ENCODE results near the gene TSPO2.

The TSPO2 gene

GRCh38 chr6:41050536-41050935 lies 8.3 kb downstream of the TSPO2 start:
- no peak for DNase-seq (ENCODE audit: low read depth in 3 of 3)

GRCh38 chr6:41051873-41052272 lies 9.6 kb downstream of the TSPO2 start:
- no peak for DNase-seq (ENCODE audit: low read depth in 3 of 3)

GRCh38 chr6:41053041-41053440 lies 10.8 kb downstream of the TSPO2 start, which contains the start of gene APOBEC2:
Gene APOBEC2, plus strand, starts transcription at chr6:41053202. Its CDS starts 146 bp downstream, at chr6:41053348.
- no peak for DNase-seq (ENCODE audit: low read depth in 3 of 3)

GRCh38 chr6:41054511-41054910 lies 12.2 kb downstream of the TSPO2 start:
- no peak for DNase-seq (ENCODE audit: low read depth in 3 of 3)

- no peak for DNase-seq (ENCODE audit: low read depth in 3 of 3)
Observed at GRCh38 chr6:41055149-41055548, 12.9 kb downstream of the TSPO2 start.

GRCh38 chr6:41056768-41057490 lies 14.7 kb downstream of the TSPO2 start:
- DNase-seq (ENCODE audit: low read depth in 3 of 3): no peak

GRCh38 chr6:41058783-41059181 lies 16.5 kb downstream of the TSPO2 start:
- no peak for DNase-seq (ENCODE audit: low read depth in 3 of 3)

- no peak for DNase-seq (ENCODE audit: low read depth in 3 of 3)
Observed at GRCh38 chr6:41059556-41059955, 17.3 kb downstream of the TSPO2 start.

- DNase-seq (ENCODE audit: low read depth in 3 of 3): no peak
Observed at GRCh38 chr6:41061196-41061726, 19.0 kb downstream of the TSPO2 start.

- no peak for DNase-seq (ENCODE audit: low read depth in 3 of 3)
Observed at GRCh38 chr6:41062056-41062455, 19.8 kb downstream of the TSPO2 start.

GRCh38 chr6:41063884-41064285 lies 21.6 kb downstream of the TSPO2 start:
- DNase-seq (ENCODE audit: low read depth in 3 of 3): no peak

- DNase-seq (ENCODE audit: low read depth in 3 of 3): no peak
Observed at GRCh38 chr6:41064841-41065240, 22.6 kb downstream of the TSPO2 start.

- DNase-seq (ENCODE audit: low read depth in 3 of 3): no peak
Observed at GRCh38 chr6:41065550-41066026, 23.3 kb downstream of the TSPO2 start.

GRCh38 chr6:41066867-41067304 lies 24.6 kb downstream of the TSPO2 start:
- DNase-seq (ENCODE audit: low read depth in 3 of 3): peak; percentile 27 to 49 (median 41)

- peak in 1 of 3 experiments; percentile 67 for DNase-seq (ENCODE audit: low read depth in 3 of 3)
Observed at GRCh38 chr6:41071501-41071922, 29.2 kb downstream of the TSPO2 start.

- DNase-seq (ENCODE audit: low read depth in 3 of 3): peak; percentile 99 to 100 (median 100)
Observed at GRCh38 chr6:41071923-41072835, 29.9 kb downstream of the TSPO2 start, which contains the start of gene OARD1. Gene OARD1, minus strand, starts transcription at chr6:41072356. Its CDS starts 722 bp downstream, at chr6:41071634.

GRCh38 chr6:41072836-41073202 lies 30.6 kb downstream of the TSPO2 start, which contains the start of gene NFYA:
Gene NFYA, plus strand, starts transcription at chr6:41072974. Its CDS starts 6,116 bp downstream, at chr6:41079090.
- DNase-seq (ENCODE audit: low read depth in 3 of 3): peak in 1 of 3 experiments; percentile 100

GRCh38 chr6:41073203-41073967 lies 31.1 kb downstream of the TSPO2 start:
- peak; percentile 58 to 82 (median 62) for DNase-seq (ENCODE audit: low read depth in 3 of 3)

GRCh38 chr6:41073968-41074691 lies 31.9 kb downstream of the TSPO2 start:
- DNase-seq (ENCODE audit: low read depth in 3 of 3): no peak

- DNase-seq (ENCODE audit: low read depth in 3 of 3): no peak
Observed at GRCh38 chr6:41074692-41075436, 32.6 kb downstream of the TSPO2 start.

All from stimulated activated CD4-positive, alpha-beta T cell treated with anti-CD3 and anti-CD28 coated beads, TNF-alpha, amount 100 ng/mL, for 24 hours (primary cell).